GM21515 (cell line): Measurements from ENCODE around the gene ZMAT3.
A peak's percentile ranks its signal among the peaks of the same experiment; 100 is the strongest.
"Not testable (repeated sequence)": the region's sequence is repeated elsewhere in the genome, so short reads cannot be mapped to it uniquely, and the experiment has no call there.

ENCODE experiments used
- ATAC-seq: cut with Tn5 transposase; IDR thresholded peaks from one replicate; pipeline ENCODE4 v1.9.1; 2021; ENCODE audit not compliant: unreplicated experiment

The ZMAT3 gene

DNA sequence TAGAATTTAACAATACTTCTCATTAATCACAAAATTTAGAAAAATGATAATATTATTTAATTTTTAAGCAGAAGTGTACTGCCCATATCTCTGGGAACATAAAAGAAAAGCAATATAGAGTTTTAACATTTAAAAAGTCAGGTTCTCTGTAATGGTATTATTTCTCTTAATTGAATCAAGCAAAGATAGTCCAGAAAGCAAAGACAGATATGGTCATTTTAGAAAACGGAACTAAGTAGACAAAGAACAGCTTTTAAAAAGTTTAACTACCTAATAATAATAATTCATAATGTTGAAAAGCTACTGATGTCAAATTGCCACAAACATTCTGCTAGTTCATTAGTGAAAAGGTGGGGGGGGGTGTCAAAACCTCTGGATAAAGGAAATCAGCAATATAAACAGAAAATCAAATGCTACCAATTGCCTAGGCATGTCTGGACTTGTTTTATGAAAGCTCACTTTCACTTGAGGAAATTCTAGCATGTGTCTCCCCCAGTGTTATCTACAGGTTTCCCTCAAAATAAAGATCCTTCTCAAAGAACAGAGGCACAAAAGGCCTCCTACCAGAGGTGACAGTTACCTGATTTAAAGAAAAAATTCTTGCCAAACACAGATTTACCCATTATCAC lies 1.7 kb downstream of the ZMAT3 start:
- no peak for ATAC-seq

DNA sequence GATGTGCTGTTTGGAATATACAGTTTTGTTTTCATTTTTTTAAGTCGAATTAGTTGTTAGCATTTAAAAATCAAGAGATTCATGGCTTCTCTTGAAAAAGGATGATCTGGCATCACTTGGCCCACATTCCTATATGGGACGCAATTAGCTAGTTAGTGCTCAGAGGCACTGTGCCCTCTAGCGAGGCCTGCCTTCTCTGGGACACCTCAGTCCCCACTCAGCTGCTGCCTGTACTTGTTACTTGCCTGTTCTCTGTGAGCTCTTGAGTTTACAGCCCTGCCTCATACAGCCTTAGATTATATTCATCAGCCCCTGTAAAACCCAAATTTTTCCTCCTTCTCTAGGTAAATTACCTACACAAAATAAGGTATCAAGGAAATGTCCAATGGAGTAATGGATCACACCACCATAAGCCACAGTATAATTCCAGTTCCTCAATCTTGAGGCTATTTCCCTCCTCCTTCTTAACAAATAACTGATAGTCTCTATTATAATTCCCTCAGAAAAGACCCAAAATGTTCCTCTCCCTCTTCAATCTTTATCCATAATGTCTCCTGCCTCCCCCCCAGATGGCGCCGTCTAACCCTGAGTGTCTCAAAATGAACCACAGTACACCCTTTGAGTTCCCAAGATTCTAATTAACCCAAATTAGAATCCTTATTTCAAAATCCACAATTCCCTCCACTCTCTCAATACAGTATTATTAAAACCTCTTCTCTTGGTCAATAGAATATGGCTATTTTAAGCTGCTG lies 2.7 kb downstream of the ZMAT3 start:
- no peak for ATAC-seq

DNA sequence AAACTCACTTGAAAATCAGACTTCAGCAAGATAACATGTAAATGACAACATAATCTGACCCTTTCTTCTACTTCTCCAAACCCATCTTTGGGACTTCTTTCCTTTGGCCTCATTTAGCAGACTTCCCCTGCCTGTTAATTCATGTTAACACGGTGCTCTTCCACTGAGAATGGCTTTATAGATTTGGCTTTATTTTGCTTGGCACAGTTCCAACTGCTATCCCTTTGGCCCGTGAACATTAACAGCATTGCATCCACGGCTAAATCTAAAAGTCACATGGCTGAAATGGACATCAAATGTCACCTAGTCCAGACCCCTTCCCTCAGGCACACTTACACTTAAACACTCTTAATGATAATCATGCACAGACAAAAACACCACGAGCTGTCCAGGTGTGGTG lies 3.8 kb downstream of the ZMAT3 start:
- no peak for ATAC-seq

DNA sequence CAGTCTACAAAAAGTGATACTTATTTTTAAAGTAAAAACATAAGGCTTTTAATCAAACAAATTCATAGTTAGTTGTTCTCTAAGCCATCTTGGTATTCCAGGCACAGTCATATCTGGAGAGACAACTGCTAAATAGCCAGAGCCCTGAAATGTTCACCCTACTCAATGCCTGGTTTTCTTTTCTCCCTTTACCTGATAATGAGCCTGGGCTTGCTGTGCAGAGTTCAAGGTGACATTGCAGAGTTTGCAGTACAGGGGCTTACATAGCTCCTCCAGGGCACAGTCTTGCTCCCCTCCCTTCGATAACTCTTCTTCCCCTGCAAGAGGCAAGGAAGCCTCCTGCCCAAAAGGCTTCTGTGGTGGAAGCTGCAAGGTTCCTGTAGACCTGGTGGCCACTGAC lies 4.3 kb downstream of the ZMAT3 start:
- ATAC-seq, result no peak

DNA sequence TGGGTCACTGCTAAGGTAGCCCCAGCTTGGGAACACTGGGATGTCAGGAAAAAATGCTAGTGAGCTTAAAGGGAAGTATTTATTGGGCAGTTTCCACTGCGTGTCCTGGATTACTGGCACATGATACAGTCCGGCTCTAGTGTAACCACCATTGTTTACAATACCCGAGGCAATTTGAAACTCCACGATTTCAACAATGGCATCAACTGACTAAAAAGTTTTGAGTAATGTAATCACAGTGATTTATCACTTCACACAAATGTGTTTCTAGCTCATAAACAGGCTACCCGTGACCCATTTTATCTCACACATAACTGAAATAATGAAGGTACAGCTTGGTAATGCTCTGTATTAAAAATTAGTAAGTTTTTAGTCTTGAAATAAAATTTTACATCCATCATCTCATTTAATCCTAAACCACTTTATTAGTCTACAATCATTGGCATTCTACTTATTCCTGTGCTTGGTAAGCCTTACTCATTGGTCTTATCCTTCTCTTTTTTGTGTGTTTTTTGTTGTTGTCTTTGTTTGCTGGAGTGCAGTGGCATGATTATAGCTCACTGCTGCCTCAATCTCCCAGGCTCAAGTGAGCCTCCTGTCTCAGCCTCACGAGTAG lies 7.6 kb downstream of the ZMAT3 start:
- ATAC-seq, result no peak

DNA sequence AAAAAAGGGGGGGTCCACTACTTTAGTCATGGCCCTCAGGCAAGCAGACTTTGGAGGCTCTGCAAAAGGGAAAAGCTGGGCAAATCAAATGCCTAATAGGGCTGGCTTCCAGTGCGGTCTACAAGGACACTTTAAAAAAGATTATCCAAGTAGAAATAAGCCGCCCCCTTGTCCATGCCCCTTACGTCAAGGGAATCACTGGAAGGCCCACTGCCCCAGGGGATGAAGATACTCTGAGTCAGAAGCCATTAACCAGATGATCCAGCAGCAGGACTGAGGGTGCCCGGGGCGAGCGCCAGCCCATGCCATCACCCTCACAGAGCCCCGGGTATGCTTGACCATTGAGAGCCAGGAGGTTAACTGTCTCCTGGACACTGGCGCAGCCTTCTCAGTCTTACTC lies 15.3 kb downstream of the ZMAT3 start:
- ATAC-seq, result no peak

DNA sequence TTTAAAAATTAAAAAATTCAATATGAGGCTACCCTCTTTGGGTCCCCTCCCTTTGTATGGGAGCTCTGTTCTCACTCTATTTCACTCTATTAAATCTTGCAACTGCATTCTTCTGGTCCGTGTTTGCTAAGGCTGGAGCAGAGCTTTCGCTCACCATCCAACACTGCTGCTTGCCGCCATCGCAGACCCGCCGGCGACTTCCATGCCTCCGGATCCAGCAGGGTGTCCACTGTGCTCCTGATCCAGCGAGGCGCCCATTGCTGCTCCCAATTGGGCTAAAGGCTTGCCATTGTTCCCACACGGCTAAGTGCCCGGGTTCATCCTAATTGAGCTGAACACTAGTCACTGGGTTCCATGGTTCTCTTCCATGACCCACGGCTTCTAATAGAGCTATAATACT lies 17.0 kb downstream of the ZMAT3 start:
- not testable (repeated sequence) for ATAC-seq

DNA sequence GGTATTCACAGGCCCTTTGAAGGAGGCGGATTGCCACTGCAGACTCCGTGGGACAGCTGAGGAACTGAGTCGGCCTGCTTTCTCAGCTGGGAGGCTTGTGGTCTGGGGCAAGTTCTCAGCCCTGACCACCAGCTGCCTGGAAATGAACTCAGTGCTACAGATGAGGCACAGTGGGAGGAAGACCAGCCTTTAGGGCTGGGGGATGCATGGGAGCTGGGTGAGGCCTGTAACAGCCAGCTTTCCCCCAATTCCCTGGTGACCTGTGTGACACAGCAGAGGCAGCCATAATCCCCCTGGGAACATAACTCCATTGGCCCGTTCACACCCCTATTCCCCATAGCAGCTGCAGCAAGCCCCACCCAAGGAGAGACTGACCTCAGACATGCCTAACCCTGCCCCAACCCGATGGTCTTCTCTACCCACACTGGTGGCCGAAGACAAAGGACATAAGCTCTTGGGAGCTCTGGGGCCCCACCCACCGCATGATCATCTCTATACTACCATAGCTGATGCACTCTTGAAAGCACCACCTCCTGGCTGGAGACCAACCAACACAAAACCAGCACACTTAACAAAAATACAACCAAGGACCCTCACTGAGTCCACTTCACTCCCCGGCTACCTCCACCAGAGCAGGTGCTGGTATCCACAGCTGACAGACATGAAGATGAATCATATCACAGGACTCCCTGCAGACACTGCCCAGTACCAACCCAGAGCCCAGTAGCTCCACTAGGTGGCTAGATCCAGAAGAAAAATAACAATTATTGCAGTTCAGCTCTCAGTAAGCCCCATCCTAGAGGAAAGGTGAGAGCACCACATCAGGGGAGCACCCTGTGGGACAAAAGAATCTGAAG lies 24.9 kb downstream of the ZMAT3 start:
- peak; percentile 85 for ATAC-seq

DNA sequence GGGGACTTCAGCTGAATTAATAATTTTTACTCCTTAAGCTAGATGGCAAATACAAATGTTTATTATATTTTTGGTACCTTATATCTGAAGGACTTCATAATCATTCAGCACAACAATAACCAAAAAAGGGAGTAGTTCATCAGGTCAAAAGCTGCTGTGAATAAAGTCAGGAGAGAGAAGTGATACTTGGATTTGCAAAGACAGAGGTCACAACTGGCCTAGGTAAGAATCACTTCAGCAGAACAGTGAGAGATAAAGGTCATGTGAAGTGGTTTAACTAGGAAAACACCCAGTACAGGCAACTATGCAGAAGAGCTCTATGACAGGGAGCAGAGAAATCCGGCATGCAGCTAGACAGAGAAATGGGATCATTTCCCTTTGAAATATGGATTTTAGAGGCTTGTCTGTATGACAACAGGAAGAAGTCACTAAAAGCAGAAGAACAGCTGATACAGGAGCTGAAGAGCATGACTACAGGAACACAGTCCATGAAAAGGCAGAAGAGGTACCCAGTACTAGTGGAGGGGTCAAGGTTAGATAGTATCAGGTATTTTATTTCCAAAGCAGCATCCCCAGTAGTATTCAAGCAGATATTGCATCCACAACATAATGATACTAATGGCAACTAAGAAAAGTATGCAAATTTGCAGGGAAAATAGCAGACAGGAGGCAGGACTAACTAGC lies 25.7 kb downstream of the ZMAT3 start:
- ATAC-seq, result peak; percentile 66

DNA sequence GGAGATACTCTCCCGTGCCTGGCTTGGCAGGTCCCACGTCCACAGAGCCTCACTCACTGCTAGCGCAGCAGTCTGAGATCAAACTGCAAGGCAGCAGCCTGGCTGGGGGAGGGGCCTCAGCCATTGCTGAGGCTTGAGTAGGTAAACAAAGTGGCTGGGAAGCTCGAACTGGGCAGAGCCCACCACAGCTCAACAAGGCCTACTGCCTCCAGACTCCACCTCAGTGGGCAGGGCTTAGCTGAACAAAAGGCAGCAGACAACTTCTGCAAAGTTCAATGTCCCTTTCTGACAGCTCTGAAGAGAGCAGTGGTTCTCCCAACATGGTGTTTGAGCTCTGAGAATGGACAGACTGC lies 32.7 kb downstream of the ZMAT3 start:
- not testable (repeated sequence) for ATAC-seq

DNA sequence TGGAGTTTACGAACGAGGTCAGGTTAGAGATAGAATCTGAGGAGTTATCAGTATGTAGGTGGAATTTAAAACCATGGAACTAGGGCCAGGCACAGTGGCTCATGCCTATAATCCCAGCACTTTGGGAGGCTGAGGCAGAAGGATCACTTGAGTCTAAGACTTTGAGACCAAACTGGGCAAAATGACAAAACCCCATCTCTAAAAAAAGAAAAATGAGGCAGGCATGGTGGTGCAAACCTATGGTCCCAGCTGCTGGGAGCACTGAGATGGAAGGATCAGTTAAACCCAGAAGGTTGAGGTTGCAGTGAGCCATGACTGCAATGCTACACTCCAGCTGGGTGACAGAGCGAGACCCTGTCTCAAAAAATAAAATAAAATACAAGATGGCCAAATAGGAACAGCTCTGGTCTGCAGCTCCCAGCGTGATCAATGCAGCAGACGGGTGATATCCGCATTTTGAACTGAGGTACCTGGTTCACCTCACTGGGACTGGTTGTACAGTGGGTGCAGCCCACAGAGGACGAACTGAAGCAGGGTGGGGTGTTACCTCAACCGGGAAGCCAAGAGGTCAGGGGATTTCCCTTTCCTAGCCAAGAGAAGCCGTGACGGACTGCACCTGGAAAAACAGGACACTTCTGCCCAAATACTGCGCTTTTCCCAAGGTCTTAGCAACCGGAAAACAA lies 33.3 kb downstream of the ZMAT3 start:
- no peak for ATAC-seq

DNA sequence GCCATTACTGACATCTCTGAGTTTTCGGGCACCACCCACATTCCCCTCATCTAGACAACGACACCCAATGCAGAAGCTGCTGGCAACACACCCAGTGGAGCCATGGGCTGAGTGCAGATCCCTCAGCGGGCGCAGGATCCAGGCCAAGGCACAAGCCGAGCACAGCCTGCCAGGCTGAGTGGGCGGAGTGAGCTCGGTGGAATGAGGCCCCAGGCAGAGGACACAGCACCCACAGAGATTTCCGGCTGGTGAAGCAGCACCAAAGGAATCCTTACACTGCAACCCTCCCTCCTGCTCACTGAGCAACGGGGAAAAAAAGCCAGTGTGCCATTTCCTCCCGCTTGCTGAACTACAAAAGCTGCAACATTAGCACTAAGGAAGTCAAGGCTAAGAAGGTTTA lies 34.3 kb downstream of the ZMAT3 start:
- no peak for ATAC-seq

DNA sequence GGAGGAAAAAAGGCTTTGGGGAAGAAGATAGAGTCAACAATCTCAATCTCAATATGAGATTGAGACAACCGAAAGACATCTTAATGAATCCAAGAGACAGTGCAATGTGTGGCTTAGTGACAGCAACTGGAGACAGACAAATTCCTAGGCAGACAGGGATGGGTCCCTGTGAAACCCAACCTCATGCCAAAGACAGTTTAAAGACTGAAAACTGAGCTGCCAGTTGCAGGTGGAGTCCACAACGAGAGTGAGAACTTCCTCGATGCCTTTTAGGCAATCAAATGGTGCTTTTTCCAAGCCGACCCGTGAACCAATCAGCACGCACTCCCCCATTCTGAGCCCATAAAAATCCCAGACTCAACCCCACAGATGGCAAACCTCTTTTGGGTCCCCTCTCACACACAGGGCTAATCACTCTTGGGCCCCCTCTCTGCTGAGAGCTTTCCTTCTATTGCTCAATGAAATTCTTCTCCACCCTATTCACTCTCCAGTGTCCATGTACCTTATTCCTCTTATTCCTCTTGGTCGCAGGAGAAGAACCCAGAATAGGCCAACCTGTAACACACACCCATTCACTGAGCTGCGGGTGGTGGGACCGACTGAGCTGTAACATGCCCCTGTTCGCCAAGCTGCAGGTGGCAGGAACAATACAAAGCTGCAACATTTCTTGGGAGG lies 34.8 kb downstream of the ZMAT3 start:
- no peak for ATAC-seq

DNA sequence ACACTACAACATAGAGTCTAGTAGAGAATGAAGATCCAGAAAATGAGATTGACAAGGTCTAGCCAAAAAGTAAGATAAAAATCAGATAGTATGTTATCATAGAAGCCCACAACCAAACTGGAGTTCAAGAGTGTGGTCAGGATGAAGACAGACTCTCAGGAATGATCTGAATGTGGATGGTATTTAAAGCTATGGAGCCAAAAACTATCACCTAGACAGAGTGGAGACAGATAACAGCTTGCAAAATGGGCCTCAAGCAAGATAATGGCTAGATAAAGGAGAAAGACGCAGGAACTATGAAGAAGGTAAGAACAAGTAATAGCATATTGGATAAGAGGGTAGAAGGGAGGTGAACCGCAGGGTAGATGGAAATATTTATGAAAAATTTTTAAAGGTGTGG lies 35.4 kb downstream of the ZMAT3 start:
- ATAC-seq, result no peak

DNA sequence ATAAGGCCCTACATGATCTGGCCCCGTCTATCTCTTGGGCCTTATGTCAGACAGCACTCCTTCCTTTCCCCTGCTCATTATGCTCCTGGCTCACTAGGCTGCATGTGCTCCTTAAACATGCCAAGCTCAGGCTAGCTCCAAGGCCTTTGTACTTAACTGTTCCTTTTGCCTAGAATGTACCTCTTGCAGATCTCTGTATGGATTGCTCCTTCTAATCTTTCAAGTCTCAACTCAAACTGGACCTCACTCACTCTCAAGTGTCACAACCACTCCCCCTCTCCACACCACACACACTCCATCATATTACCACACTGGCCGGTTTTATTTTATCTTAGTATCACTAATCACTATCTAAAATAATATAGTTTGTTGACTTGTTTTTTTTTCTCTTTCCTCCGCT lies 36.4 kb downstream of the ZMAT3 start:
- no peak for ATAC-seq

DNA sequence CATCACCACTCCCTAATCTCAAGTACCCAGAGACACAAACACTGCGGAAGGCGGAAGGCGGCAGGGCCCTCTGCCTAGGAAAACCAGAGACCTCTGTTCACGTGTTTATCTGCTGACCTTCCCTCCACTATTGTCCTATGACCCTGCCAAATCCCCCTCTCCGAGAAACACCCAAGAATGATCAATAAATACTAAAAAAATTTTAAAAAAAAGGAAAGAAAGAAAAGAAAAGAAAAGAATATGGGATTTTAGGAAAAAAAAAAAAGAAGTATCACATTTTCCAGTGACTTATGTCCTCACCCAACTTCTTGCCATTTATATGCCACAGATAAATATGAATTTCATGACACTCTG lies 38.3 kb downstream of the ZMAT3 start:
- ATAC-seq, result not testable (repeated sequence)

DNA sequence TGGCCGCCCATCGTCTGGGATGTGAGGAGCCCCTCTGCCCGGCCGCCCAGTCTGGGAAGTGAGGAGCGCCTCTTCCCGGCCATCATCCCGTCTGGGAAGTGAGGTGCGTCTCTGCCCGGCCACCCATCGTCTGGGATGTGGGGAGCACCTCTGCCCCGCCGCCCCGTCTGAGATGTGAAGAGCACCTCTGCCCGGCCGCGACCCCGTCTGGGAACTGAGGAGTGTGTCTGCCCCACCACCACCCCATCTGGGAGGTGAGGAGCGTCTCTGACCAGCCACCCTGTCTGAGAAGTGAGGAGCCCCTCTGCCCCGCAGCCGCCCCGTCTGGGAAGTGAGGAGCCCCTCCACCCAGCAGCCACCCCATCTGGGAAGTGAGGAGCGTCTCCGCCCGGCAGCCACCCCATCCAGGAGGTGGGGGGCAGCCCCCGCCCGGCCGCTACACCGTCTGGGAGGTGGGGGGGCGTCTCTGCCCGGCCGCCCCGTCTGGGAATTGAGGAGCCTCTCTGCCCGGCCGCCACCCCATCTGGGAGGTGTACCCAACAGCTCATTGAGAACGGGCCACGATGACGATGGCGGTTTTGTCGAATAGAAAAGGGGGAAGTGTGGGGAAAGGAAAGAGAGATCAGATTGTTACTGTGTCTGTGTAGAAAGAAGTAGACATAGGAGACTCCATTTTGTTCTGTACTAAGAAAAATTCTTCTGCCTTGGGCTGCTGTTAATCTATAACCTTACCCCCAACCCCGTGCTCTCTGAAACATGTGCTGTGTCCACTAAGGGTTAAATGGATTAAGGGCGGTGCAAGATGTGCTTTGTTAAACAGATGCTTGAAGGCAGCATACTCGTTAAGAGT lies 38.9 kb downstream of the ZMAT3 start:
- ATAC-seq, result not testable (repeated sequence)

DNA sequence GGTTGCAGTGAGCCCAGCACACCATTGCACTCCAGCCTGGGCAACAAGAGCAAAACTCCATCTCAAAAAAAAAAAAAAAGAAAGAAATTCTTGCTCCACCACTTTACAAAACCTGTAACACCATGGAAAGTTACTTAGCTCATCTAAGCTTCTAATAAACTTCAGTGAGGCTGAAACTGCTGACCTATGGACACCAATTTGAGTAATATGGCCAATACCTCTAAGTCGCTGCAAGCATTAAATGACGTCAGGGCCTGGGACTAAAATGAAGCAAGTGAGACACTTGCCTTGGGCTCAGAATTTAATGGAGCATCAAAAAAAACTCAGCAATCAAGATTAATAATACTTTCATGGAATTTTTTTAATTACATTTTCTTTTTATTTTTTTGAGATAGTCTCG lies 42.5 kb downstream of the ZMAT3 start:
- ATAC-seq, result no peak

DNA sequence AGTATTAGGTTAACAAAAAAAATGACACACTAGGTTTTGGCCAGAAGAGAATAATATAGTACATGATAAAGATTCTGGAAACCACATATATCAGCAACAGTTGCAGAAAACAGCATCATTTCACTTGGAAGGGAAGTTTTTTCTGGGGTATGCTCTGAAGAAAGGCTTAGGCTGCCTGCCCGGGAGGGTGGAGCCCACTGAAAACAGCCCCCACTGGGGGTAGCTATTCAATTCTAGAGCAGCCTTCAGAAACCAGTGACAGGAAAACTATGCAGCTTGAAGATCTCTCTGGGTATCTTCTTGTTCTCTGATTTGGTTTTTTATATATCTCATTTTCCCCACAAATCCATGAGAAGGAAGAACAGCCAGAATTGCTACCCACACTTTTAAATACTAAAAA lies 43.2 kb downstream of the ZMAT3 start:
- ATAC-seq, result no peak
